Chondrocyte (in vitro differentiated cells): ENCODE data around the gene TUBA3D. TPM values are rescaled to one million over a fixed set of nuclear protein-coding genes. Genes with fewer than 3 reads are reported as not detected.
"Not testable (repeated sequence)": the region's sequence is repeated elsewhere in the genome, so short reads cannot be mapped to it uniquely, and the experiment has no call there.

Experiments used
- DNase-seq: peaks from one replicate; pipeline ENCODE4 v3.0.0; 2021; ENCODE audit warnings: mixed read lengths, low spot score
- H3K27ac Mint-ChIP-seq: one replicate; pipeline ENCODE4 v1.8.0; 2021; ENCODE audit warnings: mild to moderate bottlenecking, moderate library complexity, mixed read lengths; ENCODE audit not compliant: unreplicated experiment
- H3K27me3 Mint-ChIP-seq: 2 replicates; pipeline ENCODE4 v1.8.0; 2021; ENCODE audit warnings: low read depth, mixed read lengths
- H3K36me3 Mint-ChIP-seq: 2 replicates; pipeline ENCODE4 v1.8.0; 2021; ENCODE audit warnings: low read depth, mixed read lengths
- H3K4me1 Mint-ChIP-seq: 2 replicates; pipeline ENCODE4 v1.8.0; 2021; ENCODE audit warnings: low read depth, mild to moderate bottlenecking, mixed read lengths
- H3K4me3 Mint-ChIP-seq: one replicate; pipeline ENCODE4 v1.8.0; 2021; ENCODE audit warnings: mild to moderate bottlenecking, moderate library complexity, mixed read lengths; ENCODE audit not compliant: unreplicated experiment
- H3K9me3 Mint-ChIP-seq: 2 replicates; pipeline ENCODE4 v1.8.0; 2021; ENCODE audit warnings: low read depth, mixed read lengths
- CTCF ChIP-seq: fragments of 200-600 bp; sonication (generic); IDR thresholded peaks from 2 replicates; pipeline ENCODE4 v1.5.0; 2021; ENCODE audit warnings: antibody characterized with exemption, mild to moderate bottlenecking, moderate library complexity
- total RNA-seq: library from RNA; stranded (reverse); gene quantifications from 3 replicates; pipeline ENCODE4 v1.2.1, GENCODE V29; 2021

The TUBA3D gene
- total RNA-seq, 1 donor from 2014 or later, result not detected

DNA sequence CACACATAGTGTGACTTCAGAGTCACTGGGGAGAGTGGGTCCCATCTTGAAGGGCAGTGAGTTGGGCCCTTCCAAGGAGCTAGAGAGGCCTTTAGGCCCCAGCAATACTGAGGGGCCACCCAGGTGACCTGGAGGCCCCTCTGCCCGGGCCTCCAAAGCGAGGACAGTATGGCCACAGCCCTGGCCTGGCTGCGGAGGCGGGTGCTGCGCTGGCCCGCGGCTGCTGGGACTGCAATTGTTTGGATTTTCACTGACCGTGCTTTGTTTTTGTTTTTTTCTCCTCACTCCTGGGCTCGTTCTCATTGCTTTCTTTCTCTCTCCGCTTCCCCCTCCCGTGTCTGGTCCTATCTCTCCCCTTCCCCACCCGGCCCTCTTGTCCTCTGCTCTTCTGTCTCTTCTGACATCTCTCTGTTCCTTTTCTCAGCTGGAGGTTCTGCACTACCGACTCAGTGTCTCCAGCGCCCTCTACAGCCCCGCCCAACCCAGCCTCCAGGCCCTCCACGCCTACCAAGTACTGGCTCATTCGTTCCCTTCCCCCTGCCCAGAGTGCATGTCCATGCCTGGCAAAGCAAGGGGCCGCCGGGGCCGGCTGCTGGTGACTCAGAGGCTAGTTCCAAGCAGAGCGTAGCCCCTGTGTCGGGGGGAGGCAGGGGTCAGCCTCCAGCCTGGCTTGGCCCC is 35.5 kb downstream of the TUBA3D start:
- H3K27me3 Mint-ChIP-seq, H3K27ac Mint-ChIP-seq, H3K4me1 Mint-ChIP-seq, H3K4me3 Mint-ChIP-seq, H3K9me3 Mint-ChIP-seq, DNase-seq: not testable (repeated sequence)
- peaks cover 10% of the 10 kb centered on the region for H3K36me3 Mint-ChIP-seq
- TF ChIP-seq CTCF, result peak; percentile 12

- H3K9me3 Mint-ChIP-seq, H3K27ac Mint-ChIP-seq, H3K4me3 Mint-ChIP-seq, H3K4me1 Mint-ChIP-seq, H3K27me3 Mint-ChIP-seq, DNase-seq: not testable (repeated sequence)
- H3K36me3 Mint-ChIP-seq, result peaks cover 13% of the 10 kb centered on the region
Observed at GRCh38 chr2:131511969-131512870, 36.3 kb downstream of the TUBA3D start.

- H3K4me3 Mint-ChIP-seq, H3K27ac Mint-ChIP-seq, H3K9me3 Mint-ChIP-seq, H3K36me3 Mint-ChIP-seq, DNase-seq, H3K27me3 Mint-ChIP-seq, H3K4me1 Mint-ChIP-seq: not testable (repeated sequence)
Observed at GRCh38 chr2:131514408-131515166, 38.7 kb downstream of the TUBA3D start.

- not testable (repeated sequence) for H3K9me3 Mint-ChIP-seq, H3K27me3 Mint-ChIP-seq, H3K27ac Mint-ChIP-seq, H3K36me3 Mint-ChIP-seq, H3K4me1 Mint-ChIP-seq, H3K4me3 Mint-ChIP-seq
- peak; percentile 87 for DNase-seq
Observed at GRCh38 chr2:131515235-131515634, 39.3 kb downstream of the TUBA3D start.

DNA sequence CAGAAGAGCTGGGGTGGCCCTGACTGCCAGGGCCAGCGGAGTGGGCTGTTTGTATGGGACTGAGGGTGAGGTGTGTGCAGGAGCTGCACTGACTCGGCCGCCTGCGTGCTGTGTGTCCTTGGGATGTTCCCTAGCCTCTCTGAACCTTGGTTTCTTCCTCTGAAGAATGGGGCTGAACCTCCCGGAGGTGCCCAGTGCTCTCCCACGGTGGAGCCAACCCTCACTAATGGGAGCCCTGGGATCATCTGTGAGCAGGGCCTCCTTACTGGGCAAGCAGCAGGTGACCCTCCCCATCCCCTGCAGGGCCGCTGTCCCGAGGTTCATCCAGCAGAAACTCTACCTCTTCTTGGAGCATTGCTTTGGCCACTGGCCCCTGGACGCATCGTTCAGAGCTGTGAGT is 40.1 kb downstream of the TUBA3D start:
- Mint-ChIP-seq H3K27ac (no peak overlapping the region), H3K4me1 (no peaks in the 10 kb centered on the region), H3K4me3 (no peak overlapping the region), H3K36me3 (peaks cover 10% of the 10 kb centered on the region), H3K9me3 (no peaks in the 10 kb centered on the region), H3K27me3 (no peaks in the 10 kb centered on the region)
- no peak for TF ChIP-seq CTCF
- peak; percentile 58 for DNase-seq

- not testable (repeated sequence) for H3K36me3 Mint-ChIP-seq, H3K27me3 Mint-ChIP-seq, H3K4me3 Mint-ChIP-seq, H3K9me3 Mint-ChIP-seq, H3K27ac Mint-ChIP-seq, H3K4me1 Mint-ChIP-seq
- peak; percentile 73 for DNase-seq
- TF ChIP-seq CTCF, result peak; percentile 35
Observed at GRCh38 chr2:131516621-131517020, 40.7 kb downstream of the TUBA3D start.
